Common myeloid progenitor, CD34-positive (primary cell): ENCODE results near the gene SNX19.

Source experiments
- CTCF ChIA-PET: fragments of 350-600 bp; sonication (Branson Sonifier 250); formaldehyde crosslinking; loops from one replicate; lab custom pipeline; 2021; ENCODE audit warnings: antibody characterized with exemption; lab: Charles Lee
- POLR2A ChIA-PET: fragments of 350-600 bp; sonication (Branson Sonifier 250); formaldehyde crosslinking; loops from one replicate; lab custom pipeline; 2021; ENCODE audit warnings: antibody characterized with exemption; lab: Charles Lee
- DNase-seq, 3 donors: peaks; one replicate each; pipeline versions ENCODE4 v3.0.0 to v3.0.0-alpha.2; 2013
- H3K27ac ChIP-seq, 2 experiments: 1 replicate in 1 of 2; 2 replicates in 1 of 2; pipeline ENCODE4 v1.7.0; 2013; ENCODE audit warnings: inconsistent platforms in 2 of 2, low read length in 2 of 2, mild to moderate bottlenecking in 2 of 2, low read depth in 1 of 2, moderate library complexity in 1 of 2; ENCODE audit not compliant: severe bottlenecking in 2 of 2, insufficient read depth in 1 of 2, poor library complexity in 1 of 2
- H3K27me3 ChIP-seq, 5 experiments: replicated peaks in 2 of 5; 1 replicate in 3 of 5; 2 replicates in 2 of 5; pipeline versions ENCODE4 v1.6.1 to v1.7.0; 2013; ENCODE audit warnings: low read length in 4 of 5, mild to moderate bottlenecking in 2 of 5, moderate library complexity in 2 of 5, inconsistent platforms in 1 of 5; ENCODE audit not compliant: insufficient read depth in 5 of 5, control insufficient read depth in 4 of 5
- H3K36me3 ChIP-seq, 4 experiments: 1 replicate in 2 of 4; 2 replicates in 2 of 4; pipeline versions ENCODE4 v1.6.1 to v1.7.0; 2013; ENCODE audit warnings: low read length in 3 of 4, control low read depth in 1 of 4, mild to moderate bottlenecking in 1 of 4; ENCODE audit not compliant: control insufficient read depth in 4 of 4, insufficient read depth in 4 of 4
- H3K4me1 ChIP-seq, 4 experiments: 1 replicate in 3 of 4; 2 replicates in 1 of 4; pipeline versions ENCODE4 v1.6.1 to v1.7.1; 2013; ENCODE audit warnings: low read length in 3 of 4, mild to moderate bottlenecking in 3 of 4, control low read depth in 1 of 4, inconsistent platforms in 1 of 4, moderate library complexity in 1 of 4; ENCODE audit not compliant: control insufficient read depth in 4 of 4, insufficient read depth in 4 of 4; ENCODE audit errors: control extremely low read depth in 1 of 4
- H3K4me3 ChIP-seq, 7 experiments: 1 replicate in 4 of 7; 2 replicates in 3 of 7; pipeline versions ENCODE4 v1.5.1 to v1.7.0; 2013; ENCODE audit warnings: mild to moderate bottlenecking in 7 of 7, low read length in 6 of 7, moderate library complexity in 6 of 7, inconsistent platforms in 2 of 7, low read depth in 2 of 7, control low read depth in 1 of 7; ENCODE audit not compliant: insufficient read depth in 4 of 7, control insufficient read depth in 1 of 7; ENCODE audit errors: extremely low read depth in 1 of 7
- H3K9me3 ChIP-seq, 5 experiments: 1 replicate in 4 of 5; 2 replicates in 1 of 5; pipeline versions ENCODE4 v1.6.1 to v1.7.1; 2013; ENCODE audit warnings: low read length in 4 of 5, mild to moderate bottlenecking in 2 of 5, inconsistent platforms in 1 of 5, low read depth in 1 of 5, moderate library complexity in 1 of 5; ENCODE audit not compliant: control insufficient read depth in 4 of 5, insufficient read depth in 2 of 5; ENCODE audit errors: control extremely low read depth in 1 of 5
- WGBS: methylation state at CpG from one replicate; pipeline ENCODE4 v1.1.5; 2013; ENCODE audit not compliant: insufficient coverage; 5-methylcytosine and 5-hydroxymethylcytosine counted together

The SNX19 gene

GRCh38 chr11:130849215-130849568, 67.1 kb downstream of the SNX19 start:
- no peak for DNase-seq
- no peaks in the 10 kb centered on the region for H3K4me1 ChIP-seq
- ChIA-PET POLR2A (no interaction called here), CTCF (interaction anchor here (1.6 to 2.2 kb wide), 2 partner anchors 10 to 13 kb away, joined by 8 read pairs; no protein-coding TSS in a partner anchor)
- no peak overlapping the region for H3K4me3 ChIP-seq
- WGBS, result 100% methylated on average over 2 of the region's 2 CpGs
- H3K27ac ChIP-seq, result no peak overlapping the region
- H3K27me3 ChIP-seq, result peaks cover 0 to 5% (median 0%) of the 10 kb centered on the region in 5 experiments
- no peaks in the 10 kb centered on the region for H3K9me3 ChIP-seq
- no peaks in the 10 kb centered on the region for H3K36me3 ChIP-seq

GRCh38 chr11:130848361-130849214, 67.7 kb downstream of the SNX19 start:
- ChIA-PET POLR2A (no interaction called here), CTCF (interaction anchor here (1.6 to 2.2 kb wide), 2 partner anchors 10 to 13 kb away, joined by 8 read pairs; no protein-coding TSS in a partner anchor)
- Histone ChIP-seq H3K27me3 (peaks cover 0 to 3% (median 0%) of the 10 kb centered on the region in 5 experiments), H3K9me3 (peaks cover 0 to 2% (median 0%) of the 10 kb centered on the region in 5 experiments), H3K4me3 (no peak overlapping the region), H3K4me1 (no peaks in the 10 kb centered on the region), H3K36me3 (no peaks in the 10 kb centered on the region), H3K27ac (no peak overlapping the region)
- DNase-seq, result no peak
- WGBS, result 96% methylated on average over 4 of the region's 6 CpGs

- 82% methylated on average over 8 of the region's 8 CpGs for WGBS
- Histone ChIP-seq H3K27ac (no peak overlapping the region), H3K4me3 (no peak overlapping the region), H3K27me3 (peaks cover 0 to 4% (median 0%) of the 10 kb centered on the region in 5 experiments), H3K9me3 (peaks cover 0 to 2% (median 0%) of the 10 kb centered on the region in 5 experiments), H3K4me1 (no peaks in the 10 kb centered on the region), H3K36me3 (no peaks in the 10 kb centered on the region)
- ChIA-PET POLR2A (no interaction called here), CTCF (interaction anchor here (2.2 kb wide), 1 partner anchor 14 kb away, joined by 8 read pairs; no protein-coding TSS in a partner anchor)
- no peak for DNase-seq
Measured at GRCh38 chr11:130847517-130847916, 68.8 kb downstream of the SNX19 start.

GRCh38 chr11:130846606-130847005, 69.7 kb downstream of the SNX19 start:
- WGBS, result 100% methylated on average over 2 of the region's 2 CpGs
- H3K4me3 ChIP-seq, result no peak overlapping the region
- no peak overlapping the region for H3K27ac ChIP-seq
- POLR2A ChIA-PET, result no interaction called here
- no peak for DNase-seq
- no peaks in the 10 kb centered on the region for H3K36me3 ChIP-seq
- no peaks in the 10 kb centered on the region for H3K4me1 ChIP-seq
- CTCF ChIA-PET, result no interaction called here
- H3K9me3 ChIP-seq, result peaks cover 0 to 2% (median 0%) of the 10 kb centered on the region in 5 experiments
- peaks cover 0 to 4% (median 0%) of the 10 kb centered on the region in 5 experiments for H3K27me3 ChIP-seq

- CTCF ChIA-PET, result interaction anchor here (1.3 kb wide), 1 partner anchor 12 kb away, joined by 3 read pairs; no protein-coding TSS in a partner anchor
- Histone ChIP-seq H3K27me3 (peaks cover 0 to 2% (median 0%) of the 10 kb centered on the region in 5 experiments), H3K4me3 (no peak overlapping the region), H3K27ac (no peak overlapping the region), H3K9me3 (peaks cover 0 to 11% (median 2%) of the 10 kb centered on the region in 5 experiments), H3K36me3 (no peaks in the 10 kb centered on the region), H3K4me1 (no peaks in the 10 kb centered on the region)
- no CpG with 5 or more reads among the region's 1 CpG for WGBS
- DNase-seq, result no peak
- POLR2A ChIA-PET, result no interaction called here
Measured at GRCh38 chr11:130842001-130842400, 74.3 kb downstream of the SNX19 start.

GRCh38 chr11:130840679-130841078, 75.6 kb downstream of the SNX19 start:
- no peaks in the 10 kb centered on the region for H3K4me1 ChIP-seq
- no peak overlapping the region for H3K4me3 ChIP-seq
- H3K27me3 ChIP-seq, result peaks cover 0 to 2% (median 0%) of the 10 kb centered on the region in 5 experiments
- no peak overlapping the region for H3K27ac ChIP-seq
- DNase-seq, result no peak
- CTCF ChIA-PET, result interaction anchor here (1.0 to 1.4 kb wide), 2 partner anchors 12 to 20 kb away, joined by 3 to 4 read pairs; no protein-coding TSS in a partner anchor
- POLR2A ChIA-PET, result interaction anchor here (0.6 kb wide), 1 partner anchor 28 kb away, joined by 3 read pairs; no protein-coding TSS in a partner anchor
- H3K36me3 ChIP-seq, result no peaks in the 10 kb centered on the region
- peaks cover 0 to 12% (median 2%) of the 10 kb centered on the region in 5 experiments for H3K9me3 ChIP-seq
- no CpG with 5 or more reads among the region's 3 CpGs for WGBS
